ENCODE data around the gene DCP2.

DNA sequence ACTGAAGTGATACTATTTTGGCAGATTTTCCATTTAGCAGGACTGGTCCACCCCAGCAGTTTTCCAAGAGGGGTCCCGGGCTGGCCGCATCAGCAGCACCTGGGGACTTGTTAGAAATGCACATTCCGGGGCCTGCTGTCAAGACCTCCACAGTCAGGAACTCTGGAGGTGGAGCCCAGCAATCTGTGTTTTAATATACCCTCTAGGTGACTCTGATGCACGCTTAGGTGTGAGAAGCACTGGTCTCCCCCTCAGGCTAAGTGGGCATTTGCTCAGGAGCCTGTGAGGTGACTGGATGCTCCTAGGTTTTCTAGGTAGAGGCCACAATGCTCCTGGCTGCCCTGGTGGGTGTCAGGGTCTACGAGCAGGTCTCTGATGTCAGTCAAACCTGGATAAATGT, 81.7 kb downstream of the DCP2 start:
- TF ChIP-seq, protein P1, sequence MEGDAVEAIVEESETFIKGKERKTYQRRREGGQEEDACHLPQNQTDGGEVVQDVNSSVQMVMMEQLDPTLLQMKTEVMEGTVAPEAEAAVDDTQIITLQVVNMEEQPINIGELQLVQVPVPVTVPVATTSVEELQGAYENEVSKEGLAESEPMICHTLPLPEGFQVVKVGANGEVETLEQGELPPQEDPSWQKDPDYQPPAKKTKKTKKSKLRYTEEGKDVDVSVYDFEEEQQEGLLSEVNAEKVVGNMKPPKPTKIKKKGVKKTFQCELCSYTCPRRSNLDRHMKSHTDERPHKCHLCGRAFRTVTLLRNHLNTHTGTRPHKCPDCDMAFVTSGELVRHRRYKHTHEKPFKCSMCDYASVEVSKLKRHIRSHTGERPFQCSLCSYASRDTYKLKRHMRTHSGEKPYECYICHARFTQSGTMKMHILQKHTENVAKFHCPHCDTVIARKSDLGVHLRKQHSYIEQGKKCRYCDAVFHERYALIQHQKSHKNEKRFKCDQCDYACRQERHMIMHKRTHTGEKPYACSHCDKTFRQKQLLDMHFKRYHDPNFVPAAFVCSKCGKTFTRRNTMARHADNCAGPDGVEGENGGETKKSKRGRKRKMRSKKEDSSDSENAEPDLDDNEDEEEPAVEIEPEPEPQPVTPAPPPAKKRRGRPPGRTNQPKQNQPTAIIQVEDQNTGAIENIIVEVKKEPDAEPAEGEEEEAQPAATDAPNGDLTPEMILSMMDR (IDR thresholded peaks at IDR 0.05), result no peak
- TF ChIP-seq POLR2A (IDR thresholded peaks at IDR 0.05), result no peak
- TF ChIP-seq POLR2AphosphoS5 (IDR thresholded peaks at IDR 0.05; ENCODE audit: insufficient read depth in 1 of 2, low read depth in 1 of 2), result no peak

All from vagina (tissue), 2 donors.